ENCODE results near the gene TNFRSF25.
"Not testable (repeated sequence)": the region's sequence is repeated elsewhere in the genome, so short reads cannot be mapped to it uniquely, and the experiment has no call there.

Gene TNFRSF25

DNA sequence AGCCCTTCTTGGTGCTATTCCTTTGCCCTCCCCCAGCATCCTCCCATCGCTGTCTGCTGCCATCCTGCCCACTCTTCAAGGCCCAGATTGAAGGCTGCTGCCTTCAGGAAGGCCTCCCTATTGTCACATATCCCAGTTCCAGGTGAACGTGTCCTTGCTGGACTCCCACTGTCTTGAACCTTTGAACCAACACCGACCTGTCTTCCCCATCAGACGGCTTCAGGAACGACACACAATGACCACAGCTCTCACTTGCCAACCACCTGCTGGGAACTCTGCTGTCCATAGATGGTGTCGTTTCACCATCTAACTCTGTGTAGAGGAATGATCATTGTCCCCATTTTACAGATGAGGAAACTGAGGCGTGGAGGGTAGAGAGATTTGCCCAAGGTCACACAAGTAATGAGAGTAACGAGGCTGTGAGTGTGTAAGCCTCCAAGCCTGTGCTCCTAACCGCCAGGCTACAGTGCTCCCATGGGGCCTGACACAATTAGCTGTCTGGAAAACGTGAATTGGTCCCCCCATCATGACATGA lies 35.4 kb upstream of the TNFRSF25 start:
- no peak for DNase-seq

DNA sequence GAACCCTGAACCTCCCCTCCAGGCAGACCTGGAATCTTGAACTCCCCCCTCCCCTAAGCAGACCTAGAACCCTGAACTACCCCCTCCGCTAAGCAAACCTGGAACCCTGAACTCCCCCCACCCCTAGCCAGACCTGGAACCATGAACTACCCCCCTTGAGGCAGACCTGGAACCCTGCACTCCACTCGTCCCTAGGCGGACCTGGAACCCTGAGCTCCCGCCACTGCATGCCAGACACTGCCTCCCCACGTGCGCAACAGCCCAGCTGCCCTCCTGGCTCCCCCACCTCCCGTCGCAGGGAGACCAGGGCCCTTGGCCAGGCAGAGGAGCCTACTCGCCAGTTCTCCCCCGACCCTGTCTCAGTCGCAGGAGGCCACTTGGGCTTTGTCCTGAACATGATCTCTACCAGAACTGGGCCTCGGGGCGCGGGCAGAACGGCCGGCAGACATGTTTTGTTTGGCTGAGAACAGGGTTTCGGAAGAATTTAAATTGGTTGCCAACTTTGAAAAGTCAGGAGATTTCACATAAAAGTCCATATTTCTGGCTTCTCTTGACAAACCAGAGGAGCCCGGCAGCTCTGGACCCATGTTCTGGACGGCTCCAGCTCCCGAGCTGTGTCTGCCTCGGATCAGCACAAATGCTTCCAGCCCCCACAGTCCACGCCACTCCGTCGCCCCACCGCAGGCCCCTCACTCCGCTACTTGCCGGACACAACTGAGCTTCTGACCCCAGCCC lies 34.7 kb upstream of the TNFRSF25 start:
- no peak for DNase-seq

DNA sequence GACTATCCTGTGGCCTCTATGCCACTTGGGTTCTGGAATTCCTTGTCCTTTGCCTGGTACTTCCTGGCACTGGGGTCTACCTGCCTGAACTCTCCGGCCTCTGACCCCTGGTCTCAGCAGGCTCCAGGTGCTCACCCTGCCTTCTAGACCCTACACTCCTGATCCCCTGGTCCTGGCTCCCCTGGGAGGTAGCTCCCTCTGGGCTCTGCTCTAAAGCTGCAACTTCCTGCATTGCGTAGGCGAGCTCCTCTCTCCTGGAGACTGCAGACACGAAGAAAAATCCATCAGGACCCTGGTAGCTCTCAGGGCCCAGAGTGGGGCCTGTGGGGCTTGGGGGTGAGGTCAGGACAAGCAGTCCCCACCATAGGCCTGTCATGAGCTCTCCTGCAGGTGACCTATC lies 33.3 kb upstream of the TNFRSF25 start:
- no peak for DNase-seq

DNA sequence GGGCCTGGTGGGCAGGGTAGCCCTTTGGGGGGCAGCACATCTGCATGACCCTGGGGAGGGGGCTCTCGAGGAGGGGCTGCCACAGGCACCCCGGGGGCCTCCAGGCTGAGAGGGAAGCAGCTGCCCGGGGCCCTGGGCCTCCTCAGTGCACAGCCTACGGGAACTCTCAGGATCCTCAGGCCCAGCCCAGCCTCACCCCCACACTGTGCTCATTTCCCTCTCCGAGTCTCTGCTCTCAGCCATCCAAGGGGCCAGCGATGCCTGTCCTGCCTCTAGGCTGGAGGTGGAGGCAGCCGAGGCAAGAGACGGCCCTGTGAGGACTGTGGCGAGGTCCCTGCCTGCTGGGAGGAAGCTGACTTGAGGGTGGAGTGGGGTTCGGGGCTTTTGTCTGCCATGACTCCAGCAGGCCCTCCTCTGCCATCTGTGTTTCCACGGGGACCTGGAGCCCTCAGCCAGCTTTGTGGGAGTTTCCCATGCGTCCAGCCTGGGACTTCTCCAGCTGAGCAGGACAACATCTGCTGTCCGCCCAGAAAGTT lies 32.7 kb upstream of the TNFRSF25 start:
- no peak for DNase-seq

GRCh38 chr1:6497867-6498575 lies 32.0 kb upstream of the TNFRSF25 start:
- no peak for DNase-seq

- peak; percentile 26 for DNase-seq
Observed at GRCh38 chr1:6497215-6497866, 31.4 kb upstream of the TNFRSF25 start.

GRCh38 chr1:6496890-6497214 lies 30.9 kb upstream of the TNFRSF25 start:
- no peak for DNase-seq

- no peak for DNase-seq
Observed at GRCh38 chr1:6496365-6496721, 30.4 kb upstream of the TNFRSF25 start.

- DNase-seq = no peak
Observed at GRCh38 chr1:6495540-6496364, 29.8 kb upstream of the TNFRSF25 start.

- DNase-seq = no peak
Observed at GRCh38 chr1:6495041-6495441, 29.1 kb upstream of the TNFRSF25 start.

GRCh38 chr1:6494627-6495026 lies 28.7 kb upstream of the TNFRSF25 start:
- no peak for DNase-seq

DNA sequence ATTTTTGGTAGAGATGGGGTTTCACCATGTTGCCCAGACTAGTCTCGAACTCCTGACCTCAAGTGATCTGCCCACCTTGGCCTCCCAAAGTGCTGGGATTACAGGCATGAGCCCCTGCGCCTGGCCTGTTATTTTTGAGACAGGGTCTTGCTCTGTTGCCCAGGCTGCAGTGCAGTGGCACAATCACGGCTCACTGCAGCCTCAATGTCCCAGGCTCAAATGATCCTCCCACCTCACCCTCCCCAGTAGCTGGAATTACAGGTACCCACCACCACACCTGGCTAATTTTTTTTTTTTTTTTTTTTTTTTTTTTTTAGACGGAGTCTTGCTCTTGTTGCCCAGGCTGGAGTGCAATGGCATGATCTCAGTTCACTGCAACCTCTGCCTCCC lies 27.9 kb upstream of the TNFRSF25 start:
- not testable (repeated sequence) for DNase-seq

GRCh38 chr1:6491966-6492365 lies 26.0 kb upstream of the TNFRSF25 start:
- no peak for DNase-seq

GRCh38 chr1:6491480-6491962 lies 25.5 kb upstream of the TNFRSF25 start, which contains the start of gene PLEKHG5:
PLEKHG5 (minus strand) TSS chr1:6491667; CDS start chr1:6477571, 14,096 bp downstream.
- DNase-seq = no peak

GRCh38 chr1:6491081-6491449 lies 25.1 kb upstream of the TNFRSF25 start:
- DNase-seq = no peak

DNA sequence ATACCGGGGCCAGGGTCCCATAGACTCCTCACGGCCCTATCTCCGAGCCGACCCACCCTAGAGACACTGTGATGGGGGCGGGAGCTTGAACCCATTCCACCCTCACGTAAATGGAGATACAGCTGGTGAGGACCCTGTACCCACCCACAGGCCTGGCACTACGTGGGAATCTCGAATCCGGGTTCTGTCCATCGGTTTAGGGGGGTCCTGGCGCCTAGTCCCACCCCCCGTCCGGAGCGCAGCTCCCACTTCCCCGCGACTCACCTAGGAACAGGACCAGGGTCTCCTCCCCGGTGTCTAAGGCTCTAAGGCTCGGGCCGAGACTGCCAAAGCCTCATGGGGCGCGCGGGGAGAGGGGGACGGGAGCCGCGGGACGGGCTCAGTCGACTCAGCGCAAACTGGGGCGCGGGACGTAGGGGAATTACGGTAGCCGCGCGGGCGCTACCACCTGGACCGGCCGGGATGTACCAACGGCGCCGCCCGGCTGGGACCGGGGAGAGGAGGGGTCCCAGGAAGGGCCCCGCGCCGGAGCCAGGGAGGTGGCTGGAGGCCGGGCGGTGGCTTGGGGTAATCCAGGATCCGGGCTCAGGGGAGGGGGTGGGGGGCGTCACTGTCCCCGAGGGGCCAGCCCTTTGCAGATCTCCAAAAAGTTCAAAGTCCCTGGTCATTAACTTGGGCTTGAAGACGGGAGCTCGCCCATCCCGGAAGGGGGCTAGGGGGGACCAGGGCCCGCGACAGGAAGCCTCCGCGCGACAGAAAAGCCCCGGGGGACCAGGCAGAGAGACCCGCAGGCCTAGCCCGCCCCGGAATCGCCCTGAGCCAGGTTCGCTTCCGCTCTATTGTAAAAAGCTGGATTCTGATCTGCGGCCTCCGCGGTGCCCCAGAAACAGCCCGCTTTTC lies 24.5 kb upstream of the TNFRSF25 start:
- DNase-seq = peak; percentile 78

- DNase-seq = peak; percentile 90
Observed at GRCh38 chr1:6489799-6490180, 23.8 kb upstream of the TNFRSF25 start.

- DNase-seq = no peak
Observed at GRCh38 chr1:6489383-6489765, 23.4 kb upstream of the TNFRSF25 start.

DNA sequence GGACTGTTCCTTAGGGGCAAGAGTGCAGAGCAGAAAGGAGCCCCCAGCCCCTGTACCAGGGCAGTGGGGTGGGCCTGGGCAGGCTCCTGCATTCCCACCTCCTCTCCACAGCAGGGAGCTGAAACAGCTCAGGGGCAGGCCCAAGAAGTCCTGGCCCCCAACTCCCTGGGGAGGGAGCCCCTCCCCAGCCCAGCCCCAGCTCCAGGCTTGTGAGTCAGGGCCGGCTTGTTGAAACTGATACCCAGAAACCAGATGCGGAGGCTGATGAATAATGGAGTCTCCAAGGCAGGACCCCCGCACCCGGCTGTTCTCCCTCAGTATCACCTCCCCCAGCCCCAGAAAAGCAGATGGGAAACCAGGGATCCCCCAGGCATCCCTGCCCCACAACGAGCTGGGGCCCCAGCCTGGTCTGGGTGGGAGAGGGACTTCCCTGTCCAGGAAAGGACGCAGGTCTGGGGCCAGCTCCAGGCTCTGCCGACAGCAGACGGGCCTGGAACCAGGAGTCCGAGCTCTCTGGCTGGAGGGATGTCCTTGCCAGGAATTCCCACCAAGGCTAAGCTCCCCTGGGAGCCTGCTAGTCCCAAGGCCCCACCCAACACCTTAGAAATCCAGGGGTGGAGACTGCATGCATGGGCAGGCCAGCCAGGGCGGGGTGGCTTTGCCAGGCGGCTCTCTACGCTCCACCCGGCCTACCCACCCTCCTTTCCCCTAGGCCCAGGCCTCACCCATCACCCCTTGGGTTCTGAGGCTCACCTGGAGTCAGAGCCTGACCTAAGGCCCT lies 22.8 kb upstream of the TNFRSF25 start:
- no peak for DNase-seq

DNA sequence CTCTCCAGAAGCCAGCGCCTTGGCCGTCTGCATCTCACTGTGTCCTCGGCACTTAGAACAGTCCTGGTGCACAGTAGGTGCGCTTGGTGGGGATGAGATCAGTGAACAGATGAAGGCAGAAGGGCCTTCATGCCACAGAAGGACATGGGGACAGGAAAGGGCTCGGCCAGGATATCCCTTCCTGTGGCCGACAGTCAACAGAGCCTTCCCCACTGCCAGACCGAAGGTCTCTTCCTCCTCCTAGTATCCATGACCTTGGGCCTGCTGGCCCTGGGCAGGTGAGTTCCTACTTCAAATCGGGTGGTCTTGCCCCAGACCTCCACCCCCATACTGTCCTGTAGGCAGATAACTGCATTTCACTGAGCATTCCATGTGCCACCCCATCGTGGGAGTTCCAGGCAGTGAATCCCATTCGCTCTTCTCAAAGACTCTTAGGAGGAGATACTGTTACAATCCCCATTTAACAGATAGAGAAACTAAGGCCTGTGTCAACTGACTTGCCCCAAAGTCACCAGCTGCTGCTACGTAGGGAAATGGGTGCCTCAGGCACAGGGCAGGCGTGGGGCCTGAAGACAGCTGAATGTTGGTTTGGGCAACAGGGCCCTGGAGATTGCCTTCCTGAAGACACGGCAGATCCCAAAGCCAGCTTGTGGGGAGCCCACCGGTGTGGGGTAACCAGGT lies 22.0 kb upstream of the TNFRSF25 start:
- no peak for DNase-seq

Data from activated CD4-positive, alpha-beta T cell treated with anti-CD3 and anti-CD28 coated beads, Interleukin-10, Interleukin-2, amounts not matched to agents 100 ng/mL and 50 ng/mL, durations not matched to agents 16 hours and 8 hours (primary cell).